Thyroid gland (tissue), 4 donors: ENCODE data around the gene ZNF611.

Source experiments
- POLR2A ChIP-seq, 2 donors: fragments of 450-650 bp; IDR thresholded peaks; one replicate each; pipeline ENCODE4 v1.6.1; 2017; ENCODE audit warnings: antibody characterized with exemption in 2 of 2, mild to moderate bottlenecking in 2 of 2, moderate library complexity in 1 of 2
- TF ChIP-seq, protein P1 (sequence below), 6 experiments: fragments of 200-600 bp in 3 of 6; fragments of 450-650 bp in 3 of 6; sonication (generic) in 3 of 6; IDR thresholded peaks; one replicate each; pipeline ENCODE4 v1.5.1; 2016 to 2019; ENCODE audit warnings: antibody characterized with exemption in 6 of 6, mild to moderate bottlenecking in 2 of 6, inconsistent platforms in 1 of 6, moderate library complexity in 1 of 6

DNA sequence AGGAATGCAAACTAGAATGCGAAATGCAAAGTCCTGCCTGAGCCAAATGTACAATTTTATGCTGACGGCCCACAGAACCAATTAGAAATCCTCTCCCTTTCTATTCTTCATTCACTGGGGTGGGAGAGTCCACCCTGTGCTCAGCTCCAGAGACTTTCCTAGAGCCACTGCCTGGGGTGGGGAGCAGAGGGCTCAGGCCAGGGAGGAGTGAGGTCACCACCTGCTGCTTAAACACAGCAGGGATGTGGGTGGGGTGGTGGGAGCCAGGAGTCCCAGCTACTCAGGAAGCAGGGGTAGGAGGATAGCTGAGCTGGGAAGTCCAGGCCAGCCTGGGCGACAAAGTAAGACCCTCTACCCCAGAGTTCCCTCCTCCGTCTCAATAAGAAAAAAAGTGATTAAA is 69.8 kb downstream of the ZNF611 start:
- TF ChIP-seq, protein P1, sequence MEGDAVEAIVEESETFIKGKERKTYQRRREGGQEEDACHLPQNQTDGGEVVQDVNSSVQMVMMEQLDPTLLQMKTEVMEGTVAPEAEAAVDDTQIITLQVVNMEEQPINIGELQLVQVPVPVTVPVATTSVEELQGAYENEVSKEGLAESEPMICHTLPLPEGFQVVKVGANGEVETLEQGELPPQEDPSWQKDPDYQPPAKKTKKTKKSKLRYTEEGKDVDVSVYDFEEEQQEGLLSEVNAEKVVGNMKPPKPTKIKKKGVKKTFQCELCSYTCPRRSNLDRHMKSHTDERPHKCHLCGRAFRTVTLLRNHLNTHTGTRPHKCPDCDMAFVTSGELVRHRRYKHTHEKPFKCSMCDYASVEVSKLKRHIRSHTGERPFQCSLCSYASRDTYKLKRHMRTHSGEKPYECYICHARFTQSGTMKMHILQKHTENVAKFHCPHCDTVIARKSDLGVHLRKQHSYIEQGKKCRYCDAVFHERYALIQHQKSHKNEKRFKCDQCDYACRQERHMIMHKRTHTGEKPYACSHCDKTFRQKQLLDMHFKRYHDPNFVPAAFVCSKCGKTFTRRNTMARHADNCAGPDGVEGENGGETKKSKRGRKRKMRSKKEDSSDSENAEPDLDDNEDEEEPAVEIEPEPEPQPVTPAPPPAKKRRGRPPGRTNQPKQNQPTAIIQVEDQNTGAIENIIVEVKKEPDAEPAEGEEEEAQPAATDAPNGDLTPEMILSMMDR (IDR thresholded peaks at IDR 0.05) = no peak
- TF ChIP-seq POLR2A (IDR thresholded peaks at IDR 0.05) = no peak
